ENCODE data around the gene KCNK5.

Gene KCNK5

DNA sequence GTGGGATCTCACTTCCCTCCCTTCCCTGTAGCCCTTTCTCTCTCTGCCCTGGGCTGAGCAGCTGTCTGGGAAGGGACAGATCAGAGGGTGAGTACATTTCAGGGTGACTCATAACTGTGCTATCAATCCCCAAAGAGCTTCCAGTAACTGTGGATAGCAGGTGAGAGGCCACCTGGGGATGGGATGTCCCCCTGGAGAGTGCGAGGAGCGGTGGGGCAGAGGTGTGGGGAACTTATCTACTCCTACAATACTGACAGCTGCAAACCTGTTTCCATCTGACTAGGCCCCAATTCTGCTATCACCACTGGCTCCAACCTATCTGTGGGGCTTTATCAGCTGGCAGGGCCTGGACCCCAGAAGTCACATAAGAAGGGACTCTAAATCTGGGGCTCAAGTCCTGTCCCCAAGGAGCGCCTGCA, 32.6 kb downstream of the KCNK5 start:
- no peak for DNase-seq

GRCh38 chr6:39195792-39196385, 33.4 kb downstream of the KCNK5 start:
- DNase-seq, result no peak

- no peak for DNase-seq
These were observed 34.8 kb downstream of the KCNK5 start for GRCh38 chr6:39194466-39194865.

GRCh38 chr6:39193201-39193791, 36.0 kb downstream of the KCNK5 start:
- no peak for DNase-seq

DNA sequence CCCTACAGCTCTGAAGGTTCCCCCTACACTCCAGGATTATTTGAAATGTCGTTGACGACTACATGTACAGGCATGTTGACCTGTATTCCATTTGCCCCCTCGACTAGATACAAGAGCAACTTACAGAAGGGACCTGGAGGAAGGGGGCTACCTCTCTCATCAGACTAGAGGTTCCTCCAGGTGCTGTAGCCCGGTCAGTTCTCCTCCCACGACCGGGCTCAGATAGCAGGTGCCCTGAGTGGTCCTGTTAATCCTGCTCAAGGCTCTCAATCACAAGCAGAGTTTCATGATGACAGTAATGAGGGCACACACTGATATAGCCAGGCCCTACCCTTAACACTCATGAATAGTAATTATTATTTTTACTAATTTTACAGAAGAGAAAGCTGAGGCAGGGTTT, 36.5 kb downstream of the KCNK5 start:
- no peak for DNase-seq

DNA sequence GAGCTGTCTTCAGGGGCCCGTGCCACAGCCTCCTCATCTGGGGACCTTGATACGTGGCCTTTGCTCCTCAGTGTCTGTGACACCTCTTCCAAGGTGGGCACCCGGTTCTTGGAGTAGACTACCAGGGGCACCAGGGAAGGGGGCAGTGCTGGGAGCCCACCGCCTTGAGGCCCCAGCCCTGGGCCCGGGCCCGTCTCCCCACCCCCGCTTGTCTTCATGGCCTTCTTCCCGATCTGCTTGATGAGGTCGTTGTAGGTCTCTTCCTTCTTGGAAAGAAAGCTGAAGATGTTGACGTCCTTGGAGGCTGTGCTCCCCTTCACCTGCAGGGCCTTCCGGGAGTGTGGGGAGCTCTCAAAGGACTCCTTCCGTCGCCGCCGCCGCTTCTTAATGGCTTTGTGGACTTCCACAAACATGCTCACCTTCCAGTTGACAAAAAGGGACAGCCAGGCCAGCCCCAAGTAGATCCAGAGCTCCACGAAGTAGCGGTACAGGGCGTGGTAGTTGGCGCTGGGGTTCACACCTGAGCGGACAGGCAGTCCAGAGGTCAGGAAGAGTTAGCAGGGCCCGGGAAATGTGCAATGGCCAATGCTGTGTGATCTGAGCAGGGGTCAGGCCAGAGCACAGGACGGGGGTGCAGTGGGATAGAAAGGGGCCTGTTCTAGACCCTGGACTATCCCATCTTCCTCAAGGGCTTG, 37.9 kb downstream of the KCNK5 start:
- DNase-seq, result no peak

- no peak for DNase-seq
These were observed 38.6 kb downstream of the KCNK5 start for GRCh38 chr6:39190545-39191235.

GRCh38 chr6:39189915-39190544, 39.2 kb downstream of the KCNK5 start:
- no peak for DNase-seq

DNA sequence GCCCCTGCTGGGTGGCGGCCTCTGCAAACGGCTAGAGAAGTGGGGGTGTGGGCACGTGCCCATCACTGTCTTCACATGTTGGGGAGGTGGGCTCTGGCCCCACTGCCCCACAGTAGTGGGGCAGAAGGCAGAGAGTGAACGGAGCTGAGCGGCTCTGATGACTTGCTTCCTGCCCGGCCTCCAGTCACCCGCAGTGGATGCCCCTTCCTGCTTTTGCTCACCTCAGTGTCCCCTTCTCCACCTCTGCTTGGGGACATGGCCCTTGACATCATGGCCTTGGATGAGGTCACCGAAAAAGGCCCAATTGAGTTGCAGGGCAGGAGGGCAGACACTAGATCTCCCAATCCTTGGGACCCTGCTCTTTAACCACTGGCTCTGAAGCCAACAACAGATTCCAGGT, 40.1 kb downstream of the KCNK5 start:
- no peak for DNase-seq

DNA sequence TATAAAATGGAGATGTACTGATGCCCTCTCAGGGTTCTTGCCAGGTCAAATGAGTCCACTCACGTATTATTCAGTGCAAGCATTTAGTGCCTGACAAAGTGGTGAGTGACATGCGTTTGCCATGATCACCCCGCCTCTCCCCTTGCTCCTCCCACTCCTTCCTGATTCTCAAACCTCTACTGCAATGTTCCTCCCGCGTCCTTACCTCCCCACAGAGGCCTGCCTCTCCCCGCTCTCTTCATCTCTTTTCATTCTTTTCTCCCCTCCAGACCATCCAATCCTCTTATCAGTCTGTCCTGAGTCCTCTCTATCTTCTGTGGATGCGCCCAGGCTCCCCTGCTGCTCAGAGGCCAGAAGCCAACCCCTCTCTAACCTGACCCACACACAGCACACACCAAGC, 40.7 kb downstream of the KCNK5 start:
- DNase-seq, result no peak

GRCh38 chr6:39188098-39188450, 41.2 kb downstream of the KCNK5 start:
- DNase-seq, result no peak

- no peak for DNase-seq
These were observed 44.2 kb downstream of the KCNK5 start for GRCh38 chr6:39184906-39185580.

DNA sequence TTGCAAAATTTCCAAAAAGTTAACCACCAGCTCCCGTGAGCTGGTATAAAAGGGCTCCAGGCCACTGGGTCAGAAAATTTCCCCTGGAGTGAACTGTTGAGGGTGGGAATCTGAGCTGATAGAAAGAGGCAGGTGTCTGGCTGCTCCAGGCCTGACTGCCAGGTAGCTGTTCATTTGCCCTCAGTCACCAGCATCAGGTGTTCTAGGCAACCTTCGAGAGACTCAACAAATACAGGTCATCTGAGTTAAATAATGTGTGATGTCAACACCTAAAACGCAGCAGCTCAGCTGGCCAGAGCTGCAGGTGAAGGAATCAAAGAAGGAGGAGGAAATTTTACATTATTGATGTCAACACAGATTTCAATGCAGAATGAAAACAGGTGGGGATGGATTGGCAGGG, 46.7 kb downstream of the KCNK5 start:
- DNase-seq, result no peak

- no peak for DNase-seq
These were observed 47.4 kb downstream of the KCNK5 start for GRCh38 chr6:39181826-39182225.

GRCh38 chr6:39181333-39181732, 47.9 kb downstream of the KCNK5 start:
- DNase-seq, result no peak

GRCh38 chr6:39178804-39179203, 50.5 kb downstream of the KCNK5 start:
- DNase-seq, result no peak

- DNase-seq, result no peak
These were observed 51.0 kb downstream of the KCNK5 start for GRCh38 chr6:39178235-39178634.

GRCh38 chr6:39177130-39177529, 52.1 kb downstream of the KCNK5 start:
- no peak for DNase-seq

GRCh38 chr6:39173270-39173669, 56.0 kb downstream of the KCNK5 start:
- no peak for DNase-seq

GRCh38 chr6:39172377-39172757, 56.9 kb downstream of the KCNK5 start:
- no peak for DNase-seq

DNA sequence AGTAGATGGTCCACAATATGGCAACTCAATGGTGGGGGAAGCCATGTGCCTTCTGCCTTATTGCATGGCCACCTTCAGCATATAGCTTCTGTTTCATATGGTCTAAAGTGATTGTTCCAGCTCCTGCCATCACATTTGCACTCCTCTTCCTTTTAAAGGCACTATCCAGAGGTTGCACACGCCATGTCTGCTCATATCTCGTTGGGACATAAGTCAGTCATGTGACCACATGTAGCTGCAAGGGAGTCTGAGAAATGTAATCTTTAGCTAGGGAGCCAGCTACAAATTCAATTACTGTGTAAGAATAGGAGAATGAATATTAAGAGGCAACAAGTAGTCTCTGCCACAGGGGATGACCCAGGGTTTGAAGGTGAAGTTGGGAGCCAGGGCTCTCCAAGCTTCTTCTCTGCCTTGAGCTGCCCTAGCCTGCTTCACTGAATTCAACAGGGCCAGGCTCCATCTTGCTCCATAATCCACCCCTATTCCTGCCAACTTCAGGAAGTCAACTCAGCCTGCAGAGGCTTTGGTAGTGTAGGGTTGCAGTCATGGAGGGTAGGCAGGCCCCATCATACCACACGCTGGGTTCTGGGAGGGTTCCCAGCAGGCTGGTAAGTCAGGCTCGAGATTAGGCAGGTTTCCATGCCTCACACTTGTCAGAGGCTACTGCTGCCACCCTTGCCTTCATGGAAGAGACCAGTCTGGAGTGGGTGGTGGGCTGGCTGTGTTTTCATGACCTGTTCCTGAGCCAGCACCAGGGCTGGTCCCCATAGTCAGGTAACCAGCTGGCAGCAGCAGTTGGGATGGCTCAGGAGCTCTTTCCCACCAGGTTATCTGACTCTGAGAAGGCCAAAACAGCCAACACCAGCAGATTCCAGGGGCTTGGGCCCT, 57.5 kb downstream of the KCNK5 start:
- DNase-seq, result no peak

DNA sequence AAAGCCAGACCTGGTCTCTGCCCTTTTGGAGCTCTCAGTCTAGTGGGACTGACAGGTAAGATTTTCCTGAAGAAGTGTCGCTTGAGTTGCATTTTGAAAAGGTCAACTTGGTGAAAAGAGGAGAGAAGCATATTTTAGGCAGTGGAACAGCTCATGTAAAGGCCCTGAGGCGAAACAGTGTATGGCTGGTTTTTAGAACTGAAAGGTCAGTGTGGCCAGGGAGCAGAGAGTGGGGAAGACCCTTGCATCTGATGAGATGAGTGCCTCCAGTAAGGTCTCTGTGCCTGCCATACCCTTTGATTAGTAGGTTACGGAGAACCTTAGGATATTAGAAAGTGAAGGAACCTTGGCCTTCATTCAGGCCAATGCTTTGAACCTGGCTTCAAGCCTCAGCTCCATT, 58.4 kb downstream of the KCNK5 start:
- DNase-seq, result no peak
